ENCODE measurements around the gene PEMT.

DNA sequence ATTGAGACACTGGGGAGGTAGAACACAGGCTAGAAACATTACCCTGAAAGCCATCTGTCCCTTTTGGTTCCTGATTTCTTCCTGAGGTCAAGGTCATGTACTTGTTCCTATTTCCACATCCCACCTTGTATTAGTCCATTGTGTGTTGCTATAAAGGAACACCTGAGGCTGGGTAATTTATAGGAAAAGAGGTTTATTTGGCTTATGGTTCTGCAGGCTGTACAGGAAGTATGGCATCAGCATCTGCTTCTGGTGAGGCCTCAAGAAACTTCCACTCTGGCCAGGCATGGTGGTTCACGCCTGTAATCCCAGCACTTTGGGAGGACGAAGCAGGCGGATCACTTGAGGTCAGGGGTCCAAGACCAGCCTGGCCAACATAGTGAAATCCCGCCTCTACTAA, 122.2 kb downstream of the PEMT start:
- TF ChIP-seq, protein P1, sequence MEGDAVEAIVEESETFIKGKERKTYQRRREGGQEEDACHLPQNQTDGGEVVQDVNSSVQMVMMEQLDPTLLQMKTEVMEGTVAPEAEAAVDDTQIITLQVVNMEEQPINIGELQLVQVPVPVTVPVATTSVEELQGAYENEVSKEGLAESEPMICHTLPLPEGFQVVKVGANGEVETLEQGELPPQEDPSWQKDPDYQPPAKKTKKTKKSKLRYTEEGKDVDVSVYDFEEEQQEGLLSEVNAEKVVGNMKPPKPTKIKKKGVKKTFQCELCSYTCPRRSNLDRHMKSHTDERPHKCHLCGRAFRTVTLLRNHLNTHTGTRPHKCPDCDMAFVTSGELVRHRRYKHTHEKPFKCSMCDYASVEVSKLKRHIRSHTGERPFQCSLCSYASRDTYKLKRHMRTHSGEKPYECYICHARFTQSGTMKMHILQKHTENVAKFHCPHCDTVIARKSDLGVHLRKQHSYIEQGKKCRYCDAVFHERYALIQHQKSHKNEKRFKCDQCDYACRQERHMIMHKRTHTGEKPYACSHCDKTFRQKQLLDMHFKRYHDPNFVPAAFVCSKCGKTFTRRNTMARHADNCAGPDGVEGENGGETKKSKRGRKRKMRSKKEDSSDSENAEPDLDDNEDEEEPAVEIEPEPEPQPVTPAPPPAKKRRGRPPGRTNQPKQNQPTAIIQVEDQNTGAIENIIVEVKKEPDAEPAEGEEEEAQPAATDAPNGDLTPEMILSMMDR (IDR thresholded peaks at IDR 0.05): no peak
- TF ChIP-seq POLR2A (IDR thresholded peaks at IDR 0.05): no peak

Data from adrenal gland (tissue), 5 donors.